ENCODE results near the gene PFKFB3.
"Not testable (repeated sequence)": the region's sequence is repeated elsewhere in the genome, so short reads cannot be mapped to it uniquely, and the experiment has no call there.

The PFKFB3 gene

GRCh38 chr10:6202684-6203330, at the start of gene PFKFB3:
PFKFB3 (plus strand) TSS chr10:6202932; CDS start chr10:6203261, 329 bp downstream.
- peak; percentile 94 to 95 for DNase-seq (ENCODE audit: low read depth in 2 of 2)

DNA sequence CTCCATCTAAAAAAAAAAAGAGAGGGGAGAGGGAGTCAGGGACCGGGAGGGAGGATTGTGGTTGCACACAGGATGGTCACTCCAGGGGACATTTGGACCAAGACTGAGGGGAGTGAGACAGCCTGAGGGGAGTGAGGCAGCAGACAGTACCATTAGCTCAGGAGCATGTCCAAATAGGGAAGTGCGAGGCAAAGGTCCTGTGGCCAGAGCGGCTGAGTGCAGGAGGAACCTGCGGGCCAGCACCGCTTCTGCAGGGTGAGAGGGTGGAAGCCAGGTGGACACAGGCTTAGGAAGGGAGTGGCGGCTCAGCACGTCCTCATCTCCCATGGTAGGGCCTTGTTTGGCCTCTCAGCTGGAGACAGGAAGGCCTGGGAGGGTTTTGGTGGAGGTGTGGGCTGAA, 48.9 kb upstream of the PFKFB3 start:
- no peak for DNase-seq (ENCODE audit: low read depth in 2 of 2)

DNA sequence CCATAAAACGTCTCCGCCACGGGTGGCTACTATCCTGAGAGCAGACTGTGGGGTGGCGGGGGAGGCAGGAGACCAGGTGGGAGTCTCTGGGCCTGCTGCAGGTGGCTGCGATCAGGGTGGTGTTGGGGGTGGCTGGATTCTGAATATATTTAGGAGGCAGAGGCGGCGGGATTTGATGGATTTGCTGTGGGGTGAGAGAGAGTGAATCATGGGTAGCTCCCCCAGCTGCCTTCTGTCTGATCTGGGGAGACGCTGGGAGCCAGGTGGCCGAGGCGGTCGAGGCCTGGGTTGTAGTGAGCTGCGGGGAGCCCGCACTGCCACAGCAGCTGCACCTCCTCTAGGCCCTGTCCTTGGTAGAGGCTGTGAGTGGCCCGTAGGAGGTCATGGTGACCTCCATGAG, 48.2 kb upstream of the PFKFB3 start:
- DNase-seq (ENCODE audit: low read depth in 2 of 2), result no peak

DNA sequence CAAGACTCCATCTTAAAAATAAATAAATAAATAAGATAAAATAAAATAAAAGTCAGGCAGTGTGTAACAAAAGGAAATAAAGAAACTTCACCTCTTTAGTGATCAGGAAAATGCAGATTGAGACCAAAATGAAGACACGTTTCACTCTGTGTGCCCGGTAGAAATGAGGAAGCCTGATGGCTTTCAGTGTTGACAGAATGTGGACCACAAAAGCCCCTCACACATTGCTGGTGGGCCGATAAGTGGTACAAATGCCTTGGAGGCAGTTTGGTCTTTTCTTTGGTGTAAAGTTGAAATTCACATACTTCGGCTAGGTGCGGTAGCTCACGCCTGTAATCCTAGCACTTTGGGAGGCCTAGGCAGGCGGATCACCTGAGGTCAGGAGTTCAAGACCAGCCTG, 44.5 kb upstream of the PFKFB3 start:
- no peak for DNase-seq (ENCODE audit: low read depth in 2 of 2)

GRCh38 chr10:6161921-6162320, 40.8 kb upstream of the PFKFB3 start:
- no peak for DNase-seq (ENCODE audit: low read depth in 2 of 2)

DNA sequence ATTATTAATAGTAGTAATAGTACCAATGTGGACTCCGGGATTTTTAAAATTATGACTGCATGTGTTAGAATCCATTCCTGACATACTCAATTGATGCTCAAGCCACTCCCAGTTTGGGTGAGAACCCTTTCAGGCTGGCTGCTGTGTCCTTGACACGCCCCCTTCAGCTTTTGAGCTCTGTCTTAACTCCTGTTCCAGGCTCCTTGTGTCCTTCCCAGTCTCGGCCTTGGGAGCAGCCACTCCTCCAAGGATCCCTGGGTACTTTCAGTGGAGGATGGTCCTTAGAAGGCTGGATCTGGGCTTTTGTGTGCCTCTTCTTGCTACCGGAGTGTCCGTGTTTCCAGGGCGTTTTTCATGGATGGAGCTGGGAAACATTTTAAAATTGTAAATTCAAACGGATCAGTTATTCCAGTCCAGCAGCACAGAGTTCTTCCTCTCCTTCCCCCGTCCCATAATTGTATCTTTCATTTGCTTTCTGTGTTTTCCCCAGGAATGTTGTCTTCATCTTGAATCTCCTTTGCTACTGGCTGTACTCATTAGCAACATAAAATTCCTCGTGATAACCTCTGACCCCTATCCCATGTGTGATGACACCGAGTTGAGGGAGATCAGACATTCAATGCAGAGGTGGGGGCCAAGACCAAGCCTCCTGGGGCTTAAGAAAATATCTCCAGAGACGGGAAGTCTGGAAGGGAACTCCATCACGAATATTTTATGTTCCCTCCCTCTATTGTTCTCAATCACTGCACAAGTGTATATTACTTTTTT, 40.0 kb upstream of the PFKFB3 start:
- DNase-seq (ENCODE audit: low read depth in 2 of 2), result no peak

GRCh38 chr10:6163364-6164270, 39.1 kb upstream of the PFKFB3 start:
- DNase-seq (ENCODE audit: low read depth in 2 of 2), result peak; percentile 90 to 93

DNA sequence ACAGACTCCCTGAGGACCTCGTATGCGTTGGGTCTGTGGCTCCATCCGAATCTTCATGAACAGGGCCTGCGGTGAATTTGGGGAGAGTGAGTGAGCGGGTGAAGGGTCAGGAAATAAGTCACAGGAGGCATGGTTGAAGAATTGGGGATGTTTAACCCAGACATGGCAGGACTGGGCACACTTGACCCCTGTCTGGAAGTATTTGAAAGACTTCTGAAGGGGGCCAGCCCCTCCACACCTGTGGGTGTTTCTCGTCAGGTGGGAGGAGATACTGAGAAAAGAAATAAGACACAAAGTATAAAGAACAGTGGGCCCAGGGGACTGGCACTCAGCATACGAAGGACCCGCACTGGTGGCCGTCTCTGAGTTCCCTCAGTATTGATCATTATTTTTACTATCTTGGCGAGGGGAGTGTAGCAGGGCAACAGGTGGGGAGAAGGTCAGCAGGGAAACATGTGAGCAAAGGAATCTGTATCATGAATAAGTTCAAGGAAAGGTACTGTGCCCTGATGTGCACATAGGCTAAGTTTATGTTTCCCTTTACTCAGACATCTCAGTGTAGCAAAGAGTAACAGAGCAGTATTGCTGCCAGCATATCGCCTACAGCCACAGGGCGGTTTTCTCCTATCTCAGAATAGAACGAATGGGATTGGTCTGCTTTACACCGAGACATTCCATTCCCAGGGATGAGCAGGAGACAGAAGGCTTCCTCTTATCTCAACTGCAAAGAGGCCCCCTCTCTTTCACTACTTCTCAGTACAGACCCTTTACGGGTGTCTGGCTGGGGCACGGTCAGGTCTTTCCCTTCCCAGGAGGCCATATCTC, 38.2 kb upstream of the PFKFB3 start:
- DNase-seq (ENCODE audit: low read depth in 2 of 2), result no peak

GRCh38 chr10:6165221-6165725, 37.5 kb upstream of the PFKFB3 start:
- no peak for DNase-seq (ENCODE audit: low read depth in 2 of 2)

DNA sequence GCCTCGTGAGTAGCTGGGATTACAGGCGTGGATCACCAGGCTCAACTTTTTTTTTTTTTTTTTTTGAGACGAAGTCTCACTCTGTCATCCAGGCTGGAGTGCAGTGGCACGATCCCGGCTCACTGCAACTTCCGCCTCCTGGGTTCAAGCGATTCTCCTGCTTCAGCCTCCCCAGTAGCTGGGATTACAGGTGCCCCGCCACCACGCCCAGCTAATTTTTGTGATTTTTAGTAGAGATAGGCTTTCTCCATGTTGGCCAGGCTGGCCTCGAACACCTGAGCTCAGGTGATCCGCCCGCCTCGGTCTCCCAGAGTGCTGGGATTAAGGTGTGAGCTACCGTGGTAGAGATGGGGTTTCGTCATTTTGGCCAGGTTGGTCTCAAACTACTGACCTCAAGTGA, 36.8 kb upstream of the PFKFB3 start:
- not testable (repeated sequence) for DNase-seq (ENCODE audit: low read depth in 2 of 2)

GRCh38 chr10:6167456-6167855, 35.3 kb upstream of the PFKFB3 start:
- DNase-seq (ENCODE audit: low read depth in 2 of 2), result no peak

DNA sequence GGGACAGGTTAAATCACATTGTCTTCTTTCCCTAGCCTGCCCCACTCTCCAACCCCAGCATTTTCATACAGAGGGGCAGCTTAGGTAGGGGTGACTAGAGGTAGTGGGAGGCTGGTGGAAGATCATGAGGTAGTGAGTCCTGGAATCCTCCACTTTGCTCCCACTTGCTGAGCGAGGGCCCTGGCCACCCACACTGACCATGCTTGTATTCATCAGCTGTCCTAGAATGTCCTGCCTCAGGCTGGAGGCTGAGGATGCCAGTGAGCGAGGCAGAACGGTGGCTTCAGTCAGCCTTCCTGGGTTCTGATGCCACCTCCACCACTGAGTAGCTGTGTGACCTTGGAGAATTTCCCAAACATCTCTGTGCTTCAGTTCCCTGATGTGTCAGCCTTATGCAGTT, 34.6 kb upstream of the PFKFB3 start:
- DNase-seq (ENCODE audit: low read depth in 2 of 2), result no peak

- no peak for DNase-seq (ENCODE audit: low read depth in 2 of 2)
Observed at GRCh38 chr10:6170638-6171037, 32.1 kb upstream of the PFKFB3 start.

- DNase-seq (ENCODE audit: low read depth in 2 of 2), result peak in 1 of 2 donors; percentile 14
Observed at GRCh38 chr10:6171881-6172695, 30.6 kb upstream of the PFKFB3 start.

- peak; percentile 39 to 50 for DNase-seq (ENCODE audit: low read depth in 2 of 2)
Observed at GRCh38 chr10:6173203-6173602, 29.5 kb upstream of the PFKFB3 start.

DNA sequence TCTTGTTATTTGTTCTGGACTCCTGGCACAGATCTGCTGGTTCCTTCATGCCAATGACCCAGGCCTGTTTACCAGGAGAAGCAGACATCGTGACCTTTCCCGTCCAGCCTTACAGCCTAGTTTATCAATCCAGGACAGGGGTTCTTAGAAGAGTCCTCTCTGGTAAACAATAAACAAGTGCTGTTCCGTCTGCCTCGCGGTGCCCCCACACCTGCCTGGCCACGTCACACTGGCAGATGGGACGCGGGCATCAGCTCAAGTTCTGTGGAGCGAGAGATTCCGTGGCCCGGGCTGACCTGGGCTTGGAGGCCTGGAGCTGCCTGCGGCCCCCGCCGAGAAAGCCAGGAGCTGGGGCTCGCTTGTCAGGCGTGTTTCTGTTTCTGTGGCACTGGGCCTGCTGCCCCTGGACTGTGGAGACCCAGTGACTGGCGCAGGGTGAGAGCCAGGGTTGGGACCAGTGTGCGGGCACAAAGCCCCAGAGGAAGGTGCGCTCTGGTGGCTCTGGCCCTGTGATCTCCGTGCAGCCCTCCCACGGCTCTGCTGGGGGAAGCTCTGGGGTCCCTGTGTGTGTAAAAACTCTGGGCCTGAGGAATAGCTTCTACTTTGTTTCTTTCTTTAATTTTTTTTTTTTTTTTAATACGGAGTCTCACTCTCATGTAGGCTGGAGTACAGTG, 28.4 kb upstream of the PFKFB3 start:
- DNase-seq (ENCODE audit: low read depth in 2 of 2), result no peak

DNA sequence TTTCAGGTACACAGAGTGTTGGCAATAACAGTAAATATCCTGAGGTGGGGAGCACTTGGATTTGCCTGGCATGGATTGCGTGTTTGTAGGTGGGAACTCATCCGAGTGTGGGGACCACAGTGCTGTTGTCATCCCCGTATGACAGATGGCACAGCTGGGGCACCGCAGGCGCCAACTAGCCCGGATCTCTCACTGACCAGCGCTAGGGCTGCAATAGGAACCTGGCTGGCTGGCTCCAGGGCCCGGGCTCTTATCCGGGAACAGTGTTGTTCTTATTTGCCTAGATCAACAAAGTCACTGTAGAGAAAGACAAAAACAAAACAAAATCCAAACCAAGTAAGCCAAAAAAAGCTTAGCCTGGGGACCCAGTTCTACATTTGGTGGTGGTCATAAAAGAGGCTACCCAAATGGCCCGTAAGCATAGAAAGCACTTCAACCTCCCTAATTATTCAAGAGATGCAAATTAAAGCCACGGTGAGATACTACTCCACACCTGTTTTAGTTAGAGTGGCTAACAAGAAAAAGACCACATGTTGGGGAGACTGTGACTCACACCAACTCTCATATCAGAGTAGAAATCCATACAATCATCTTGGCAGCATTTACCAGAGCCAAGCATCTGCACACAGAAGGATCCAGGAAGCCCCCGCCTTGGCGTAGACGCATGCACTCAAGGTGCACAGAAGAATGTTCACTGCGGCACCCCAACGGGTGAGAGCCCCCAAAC, 27.2 kb upstream of the PFKFB3 start:
- no peak for DNase-seq (ENCODE audit: low read depth in 2 of 2)

- no peak for DNase-seq (ENCODE audit: low read depth in 2 of 2)
Observed at GRCh38 chr10:6176691-6177231, 26.0 kb upstream of the PFKFB3 start.

GRCh38 chr10:6177880-6178281, 24.9 kb upstream of the PFKFB3 start:
- no peak for DNase-seq (ENCODE audit: low read depth in 2 of 2)
